ENCODE results near the gene POP4.

DNA sequence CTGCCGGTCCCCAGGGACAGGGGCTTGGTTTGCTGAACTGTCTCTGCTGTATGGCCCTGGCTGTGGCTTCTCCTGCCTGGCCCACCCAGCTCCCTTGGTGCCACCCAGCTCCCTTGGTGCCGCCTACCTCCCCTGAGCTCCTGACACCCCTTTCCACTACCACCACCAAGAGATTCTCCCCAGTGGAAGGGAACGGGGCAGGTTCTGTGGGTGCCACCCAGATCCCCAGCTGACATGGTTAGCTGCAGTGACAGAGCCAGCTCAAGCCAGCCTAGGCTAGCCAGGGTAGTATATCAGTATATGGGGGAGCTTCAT lies 28.5 kb upstream of the POP4 start:
- TF ChIP-seq CTCF (IDR thresholded peaks at IDR 0.05) (no peak), POLR2A (IDR thresholded peaks at IDR 0.05) (no peak)

Measured in esophagus squamous epithelium (tissue), 4 donors.